ENCODE data around the gene AP4E1.

- no peak for TF ChIP-seq CTCF (IDR thresholded peaks at IDR 0.05)
- TF ChIP-seq POLR2A (IDR thresholded peaks at IDR 0.05) = no peak
- TF ChIP-seq POLR2AphosphoS5 (IDR thresholded peaks at IDR 0.05) = no peak
Observed at GRCh38 chr15:50873935-50874361, 34.5 kb upstream of the AP4E1 start.
